SH-SY5Y (cell line): Measurements from ENCODE around the gene PPP2R5C.

Experiments
- GATA2 ChIP-seq: IDR thresholded peaks from 2 replicates; pipeline ENCODE4 v1.6.1; 2011; ENCODE audit warnings: mild to moderate bottlenecking, low read depth, low read length
- GATA3 ChIP-seq: IDR thresholded peaks from 2 replicates; pipeline ENCODE4 v1.6.1; 2011; ENCODE audit warnings: low read depth, mild to moderate bottlenecking, low read length, moderate library complexity

- TF ChIP-seq GATA2 (no peak), GATA3 (no peak)
Observed at GRCh38 chr14:101827286-101827685, 65.8 kb downstream of the PPP2R5C start.
